ENCODE measurements around the gene FLT4. TPM values are rescaled to one million over a fixed set of nuclear protein-coding genes. Genes with fewer than 3 reads are reported as not detected.

FLT4 gene
- total RNA-seq, 1 experiment from 2014 or later: not detected

GRCh38 chr5:180608572-180609310 is 40.7 kb downstream of the FLT4 start:
- DNase-seq (ENCODE audit: low spot score): no peak

- no peak for DNase-seq (ENCODE audit: low spot score)
Observed at GRCh38 chr5:180607861-180608571, 41.4 kb downstream of the FLT4 start.

GRCh38 chr5:180606215-180606785 is 43.1 kb downstream of the FLT4 start:
- no peak for DNase-seq (ENCODE audit: low spot score)

GRCh38 chr5:180605554-180606214 is 43.7 kb downstream of the FLT4 start:
- DNase-seq (ENCODE audit: low spot score): peak; percentile 78

GRCh38 chr5:180604271-180604670 is 45.1 kb downstream of the FLT4 start:
- no peak for DNase-seq (ENCODE audit: low spot score)

GRCh38 chr5:180603076-180603594 is 46.3 kb downstream of the FLT4 start:
- DNase-seq (ENCODE audit: low spot score): no peak

- no peak for DNase-seq (ENCODE audit: low spot score)
Observed at GRCh38 chr5:180602481-180603075, 46.8 kb downstream of the FLT4 start.

GRCh38 chr5:180601591-180602480 is 47.6 kb downstream of the FLT4 start:
- no peak for DNase-seq (ENCODE audit: low spot score)

GRCh38 chr5:180600554-180601041 is 48.8 kb downstream of the FLT4 start:
- DNase-seq (ENCODE audit: low spot score): no peak

- no peak for DNase-seq (ENCODE audit: low spot score)
Observed at GRCh38 chr5:180599981-180600553, 49.3 kb downstream of the FLT4 start.

- no peak for DNase-seq (ENCODE audit: low spot score)
Observed at GRCh38 chr5:180599590-180599914, 49.8 kb downstream of the FLT4 start.

GRCh38 chr5:180598797-180599589 is 50.4 kb downstream of the FLT4 start:
- DNase-seq (ENCODE audit: low spot score): no peak

- DNase-seq (ENCODE audit: low spot score): no peak
Observed at GRCh38 chr5:180598316-180598701, 51.1 kb downstream of the FLT4 start.

GRCh38 chr5:180596668-180597231 is 52.6 kb downstream of the FLT4 start:
- DNase-seq (ENCODE audit: low spot score): peak; percentile 33

GRCh38 chr5:180596115-180596667 is 53.2 kb downstream of the FLT4 start:
- no peak for DNase-seq (ENCODE audit: low spot score)

- no peak for DNase-seq (ENCODE audit: low spot score)
Observed at GRCh38 chr5:180595381-180596114, 53.9 kb downstream of the FLT4 start.

- no peak for DNase-seq (ENCODE audit: low spot score)
Observed at GRCh38 chr5:180595046-180595379, 54.4 kb downstream of the FLT4 start.
